Sigmoid colon (tissue), 4 donors: Measurements from ENCODE around the gene MED13L.

Source experiments
- CTCF ChIP-seq, 4 experiments: fragments of 450-650 bp in 3 of 4; fragments of 200-600 bp in 1 of 4; IDR thresholded peaks; one replicate each; pipeline ENCODE4 v1.5.1; 2016 to 2019; ENCODE audit warnings: antibody characterized with exemption in 4 of 4, mild to moderate bottlenecking in 3 of 4, moderate library complexity in 2 of 4
- EP300 ChIP-seq, 4 donors: sonication (generic); formaldehyde crosslinking; IDR thresholded peaks; one replicate each; pipeline ENCODE4 v1.6.1; 2017; ENCODE audit warnings: antibody characterized with exemption in 4 of 4
- POLR2A ChIP-seq, 2 donors: fragments of 450-650 bp; IDR thresholded peaks; one replicate each; pipeline ENCODE4 v1.6.1; 2016; ENCODE audit warnings: antibody characterized with exemption in 2 of 2, mild to moderate bottlenecking in 2 of 2, moderate library complexity in 2 of 2

- TF ChIP-seq CTCF (IDR thresholded peaks at IDR 0.05), result no peak
- TF ChIP-seq EP300 (IDR thresholded peaks at IDR 0.05), result no peak
- TF ChIP-seq POLR2A (IDR thresholded peaks at IDR 0.05), result no peak
Observed at GRCh38 chr12:115960868-115961802, 316.4 kb downstream of the MED13L start.
